GM19193 (cell line): ENCODE measurements around the gene OLFM2.

Source experiments
- POLR2A ChIP-seq: IDR thresholded peaks from 4 replicates; pipeline ENCODE4 v1.6.1; 2011; ENCODE audit not compliant: insufficient read depth, insufficient read length; ENCODE audit errors: extremely low read depth

Gene OLFM2

GRCh38 chr19:9953802-9954542 is 17.7 kb upstream of the OLFM2 start:
- TF ChIP-seq POLR2A = no peak

GRCh38 chr19:9952276-9952675 is 16.0 kb upstream of the OLFM2 start:
- TF ChIP-seq POLR2A = no peak

GRCh38 chr19:9947441-9947840 is 11.1 kb upstream of the OLFM2 start:
- no peak for TF ChIP-seq POLR2A

GRCh38 chr19:9945319-9945966 is 9.1 kb upstream of the OLFM2 start:
- no peak for TF ChIP-seq POLR2A

GRCh38 chr19:9943744-9944143 is 7.4 kb upstream of the OLFM2 start:
- TF ChIP-seq POLR2A = no peak

GRCh38 chr19:9941671-9942070 is 5.4 kb upstream of the OLFM2 start:
- no peak for TF ChIP-seq POLR2A

GRCh38 chr19:9941231-9941630 is 4.9 kb upstream of the OLFM2 start:
- TF ChIP-seq POLR2A = no peak

GRCh38 chr19:9940778-9941177 is 4.5 kb upstream of the OLFM2 start:
- TF ChIP-seq POLR2A = no peak

- TF ChIP-seq POLR2A = no peak
Measured at GRCh38 chr19:9939301-9939913, 3.1 kb upstream of the OLFM2 start.

GRCh38 chr19:9937001-9937411 is 691 bp upstream of the OLFM2 start:
- TF ChIP-seq POLR2A = no peak

GRCh38 chr19:9935506-9936325 is 599 bp downstream of the OLFM2 start:
- no peak for TF ChIP-seq POLR2A

GRCh38 chr19:9934132-9934950 is 2.0 kb downstream of the OLFM2 start:
- no peak for TF ChIP-seq POLR2A

GRCh38 chr19:9932835-9933234 is 3.5 kb downstream of the OLFM2 start:
- TF ChIP-seq POLR2A = no peak

GRCh38 chr19:9931629-9932028 is 4.7 kb downstream of the OLFM2 start:
- no peak for TF ChIP-seq POLR2A
